Measurements from ENCODE around the gene FECH.

- TF ChIP-seq CTCF (conservative IDR thresholded peaks at IDR 0.05) (no peak), EZH2 (IDR thresholded peaks at IDR 0.05; ENCODE audit: low read depth) (no peak)
These were observed 32.4 kb upstream of the FECH start for GRCh38 chr18:57618910-57619309.

All from PC-9 (cell line).